ENCODE results near the gene PRKACB. TPM values are rescaled to one million over a fixed set of nuclear protein-coding genes. Genes with fewer than 3 reads are reported as not detected.

PRKACB gene
- total RNA-seq: 10 to 100 TPM; 37.4 to 57.7 (median 50.9) TPM

- Histone ChIP-seq H3K4me3 (peak within 1 kb of the TSS; percentile 13 to 16), H3K36me3 (no peaks in the 10 kb centered on the region), H3K4me1 (no peaks in the 10 kb centered on the region), H3K27ac (no peak within 1 kb of the TSS), H3K9me3 (peaks cover 0 to 3% (median 0%) of the 10 kb centered on the region in 3 donors), H3K27me3 (no peaks in the 10 kb centered on the region)
- ATAC-seq: no peak
- 71 to 86% methylated on average over 2 of the region's 2 CpGs for WGBS, 2 donors (ENCODE audit: low coverage in 1 of 2)
- TF ChIP-seq CTCF (IDR thresholded peaks at IDR 0.05) (no peak), POLR2AphosphoS5 (IDR thresholded peaks at IDR 0.05) (no peak), POLR2A (IDR thresholded peaks at IDR 0.05) (no peak), EP300 (IDR thresholded peaks at IDR 0.05) (no peak)
These were observed at the start of gene PRKACB for GRCh38 chr1:84143796-84144565. Gene PRKACB, plus strand, starts transcription at chr1:84144271. Its CDS starts 91 bp downstream, at chr1:84144362.

GRCh38 chr1:84095308-84095707, 48.8 kb upstream of the PRKACB start:
- H3K27ac ChIP-seq: no peak overlapping the region
- no peaks in the 10 kb centered on the region for H3K36me3 ChIP-seq
- no peak for ATAC-seq
- TF ChIP-seq POLR2A (IDR thresholded peaks at IDR 0.05) (no peak), CTCF (IDR thresholded peaks at IDR 0.05) (no peak), POLR2AphosphoS5 (IDR thresholded peaks at IDR 0.05) (no peak), EP300 (IDR thresholded peaks at IDR 0.05) (no peak)
- no peak overlapping the region for H3K4me3 ChIP-seq
- no peaks in the 10 kb centered on the region for H3K27me3 ChIP-seq
- no peaks in the 10 kb centered on the region for H3K9me3 ChIP-seq
- no peaks in the 10 kb centered on the region for H3K4me1 ChIP-seq

- TF ChIP-seq EP300 (IDR thresholded peaks at IDR 0.05) (no peak), CTCF (IDR thresholded peaks at IDR 0.05) (no peak)
- no peaks in the 10 kb centered on the region for H3K9me3 ChIP-seq
- no peak for ATAC-seq
These were observed 47.9 kb upstream of the PRKACB start for GRCh38 chr1:84096176-84096575.

GRCh38 chr1:84101204-84101603, 42.9 kb upstream of the PRKACB start:
- TF ChIP-seq CTCF (IDR thresholded peaks at IDR 0.05) (no peak), EP300 (IDR thresholded peaks at IDR 0.05) (no peak), POLR2A (IDR thresholded peaks at IDR 0.05) (no peak), POLR2AphosphoS5 (IDR thresholded peaks at IDR 0.05) (no peak)
- ATAC-seq: no peak
- Histone ChIP-seq H3K27me3 (no peaks in the 10 kb centered on the region), H3K27ac (no peak overlapping the region), H3K36me3 (no peaks in the 10 kb centered on the region), H3K4me1 (peaks cover 0 to 18% (median 10%) of the 10 kb centered on the region in 3 donors), H3K4me3 (no peak overlapping the region), H3K9me3 (no peaks in the 10 kb centered on the region)
- WGBS, 2 donors (ENCODE audit: low coverage in 1 of 2): 67 to 91% methylated on average over 1 of the region's 1 CpG

More at GRCh38 chr1:84096176-84096575, 47.9 kb upstream of the PRKACB start:
- no peak overlapping the region for H3K4me3 ChIP-seq
- no peaks in the 10 kb centered on the region for H3K27me3 ChIP-seq
- no peak overlapping the region for H3K27ac ChIP-seq
- no peaks in the 10 kb centered on the region for H3K4me1 ChIP-seq
- H3K36me3 ChIP-seq: no peaks in the 10 kb centered on the region

All from gastroesophageal sphincter (tissue), 4 donors.